IMR-90 (cell line): ENCODE results near the gene BCKDK. TPM values are rescaled to one million over a fixed set of nuclear protein-coding genes. Genes with fewer than 3 reads are reported as not detected.
"Not testable (repeated sequence)": the region's sequence is repeated elsewhere in the genome, so short reads cannot be mapped to it uniquely, and the experiment has no call there.

Experiments
- ATAC-seq: fragments of 200-7000 bp; cut with Tn5 transposase; 2 replicates; pipeline ENCODE4 v1.9.1; 2020; ENCODE audit warnings: low read depth, mild to moderate bottlenecking, moderate library complexity
- BruUV-seq: library from RNA; stranded (reverse); fragments of 400-500 nt; replicated peaks from 2 replicates; lab custom pipeline; 2021; lab: Mats Ljungman, UMichigan
- CTCF ChIA-PET: fragments of 300-600 bp; formaldehyde crosslinking; extraction: SDS; loops from one replicate; lab custom pipeline; 2021; ENCODE audit warnings: antibody characterized with exemption; lab: Yijun Ruan, JAX
- POLR2A ChIA-PET: fragments of 300-600 bp; sonication (Branson Sonifier 250); formaldehyde crosslinking; loops from one replicate; lab custom pipeline; 2022; ENCODE audit warnings: antibody characterized with exemption; ENCODE audit not compliant: unreplicated experiment; lab: Charles Lee
- DNase-seq: peaks from one replicate; pipeline ENCODE4 v3.0.0; 2013
- H2AFZ ChIP-seq: replicated peaks from 2 replicates; pipeline ENCODE3; 2013; ENCODE audit warnings: low read length, mild to moderate bottlenecking; ENCODE audit not compliant: poor library complexity
- H2AK5ac ChIP-seq: 2 replicates; pipeline ENCODE4 v1.6.1; 2013; ENCODE audit warnings: low read depth, low read length, inconsistent platforms
- H2AK9ac ChIP-seq: replicated peaks from 2 replicates; pipeline ENCODE3; 2013; ENCODE audit warnings: mild to moderate bottlenecking, low read depth, low read length, moderate library complexity; ENCODE audit not compliant: poor library complexity
- H2BK120ac ChIP-seq: 2 replicates; pipeline ENCODE4 v1.6.1; 2013; ENCODE audit warnings: low read depth, low read length, inconsistent platforms
- H2BK15ac ChIP-seq: 3 replicates; pipeline ENCODE4 v1.6.1; 2013; ENCODE audit warnings: low read depth, low read length, inconsistent platforms
- H2BK20ac ChIP-seq: 2 replicates; pipeline ENCODE4 v1.6.1; 2013; ENCODE audit warnings: low read depth, mild to moderate bottlenecking, inconsistent platforms, low read length, moderate library complexity
- H2BK5ac ChIP-seq: 2 replicates; pipeline ENCODE4 v1.6.1; 2013; ENCODE audit warnings: mild to moderate bottlenecking, low read depth, low read length, inconsistent platforms; ENCODE audit not compliant: poor library complexity, severe bottlenecking
- H3K14ac ChIP-seq: replicated peaks from 2 replicates; pipeline ENCODE4 v1.6.1; 2013; ENCODE audit warnings: low read depth, low read length, inconsistent platforms
- H3K18ac ChIP-seq: 2 replicates; pipeline ENCODE4 v1.6.1; 2013; ENCODE audit warnings: low read depth, low read length, control low read depth
- H3K23ac ChIP-seq: 2 replicates; pipeline ENCODE4 v1.6.1; 2013; ENCODE audit warnings: low read depth, low read length, inconsistent platforms
- H3K27ac ChIP-seq: 2 replicates; pipeline ENCODE4 v1.5.1; 2013; ENCODE audit warnings: mild to moderate bottlenecking, control low read depth, low read length; ENCODE audit not compliant: insufficient read depth
- H3K27me3 ChIP-seq: 2 replicates; pipeline ENCODE4 v1.6.1; 2013; ENCODE audit warnings: low read length; ENCODE audit not compliant: control insufficient read depth, insufficient read depth
- H3K36me3 ChIP-seq: 2 replicates; pipeline ENCODE4 v1.6.1; 2013; ENCODE audit warnings: low read length, mixed read lengths; ENCODE audit not compliant: control insufficient read depth, insufficient read depth
- H3K4ac ChIP-seq: 2 replicates; pipeline ENCODE4 v1.6.1; 2013; ENCODE audit warnings: low read depth, low read length, inconsistent platforms
- H3K4me1 ChIP-seq: 2 replicates; pipeline ENCODE4 v1.6.1; 2013; ENCODE audit warnings: low read length, mixed read lengths; ENCODE audit not compliant: control insufficient read depth, insufficient read depth
- H3K4me2 ChIP-seq: 2 replicates; pipeline ENCODE4 v1.6.1; 2013; ENCODE audit warnings: low read depth, mild to moderate bottlenecking, control low read depth, low read length, moderate library complexity
- H3K4me3 ChIP-seq: 2 replicates; pipeline ENCODE4 v1.5.1; 2013; ENCODE audit warnings: low read depth, mild to moderate bottlenecking, control low read depth, low read length, moderate library complexity; ENCODE audit not compliant: insufficient read depth
- H3K56ac ChIP-seq: 2 replicates; pipeline ENCODE4 v1.6.1; 2013; ENCODE audit warnings: low read length, inconsistent platforms; ENCODE audit not compliant: insufficient read depth; ENCODE audit errors: extremely low read depth
- H3K79me1 ChIP-seq, 2 experiments: 2 replicates each; pipeline ENCODE4 v1.6.1; 2013; ENCODE audit warnings: low read length in 2 of 2, inconsistent platforms in 1 of 2, low read depth in 1 of 2
- H3K9ac ChIP-seq: 2 replicates; pipeline ENCODE4 v1.6.1; 2013; ENCODE audit warnings: low read depth, low read length, control low read depth
- H3K9me1 ChIP-seq: 2 replicates; pipeline ENCODE4 v1.6.1; 2013; ENCODE audit warnings: low read length, inconsistent platforms; ENCODE audit not compliant: insufficient read depth
- H3K9me3 ChIP-seq: 2 replicates; pipeline ENCODE4 v1.6.1; 2013; ENCODE audit warnings: low read length; ENCODE audit not compliant: control insufficient read depth, insufficient read depth
- H4K20me1 ChIP-seq: 2 replicates; pipeline ENCODE4 v1.6.1; 2013; ENCODE audit warnings: low read length, inconsistent platforms; ENCODE audit not compliant: insufficient read depth
- H4K5ac ChIP-seq: 2 replicates; pipeline ENCODE4 v1.6.1; 2013; ENCODE audit warnings: mild to moderate bottlenecking, low read depth, low read length, control low read depth
- H4K8ac ChIP-seq, 2 experiments: 2 replicates each; pipeline ENCODE4 v1.6.1; 2013; ENCODE audit warnings: low read depth in 2 of 2, low read length in 2 of 2, control low read depth in 1 of 2, inconsistent platforms in 1 of 2
- H4K91ac ChIP-seq: 2 replicates; pipeline ENCODE4 v1.6.1; 2013; ENCODE audit warnings: low read depth, low read length, inconsistent platforms; ENCODE audit not compliant: insufficient read depth
- NFE2L2 ChIP-seq: fragments of 150-350 bp; IDR thresholded peaks from 2 replicates; pipeline ENCODE4 v1.6.1; 2016; ENCODE audit warnings: low read depth, mild to moderate bottlenecking, low read length
- WGBS, 2 experiments: methylation state at CpG; one replicate each; pipeline versions ENCODE4 v1.1.5 to v1.1.7; 2013; ENCODE audit warnings: missing lambda C conversion rate in 2 of 2; ENCODE audit not compliant: insufficient read length in 1 of 2; ENCODE audit errors: extremely low coverage in 2 of 2; 5-methylcytosine and 5-hydroxymethylcytosine counted together
- dilution Hi-C: fragments of 300-500 bp; cut with HindIII; formaldehyde crosslinking; loops from one replicate; pipeline ENCODE4 v1.14.3; 2018; ENCODE audit warnings: low sequenced_read_pairs; ENCODE audit not compliant: unreplicated experiment
- in situ Hi-C: fragments of 300-500 bp; cut with MboI; formaldehyde crosslinking; loops from 3 replicates; pipeline ENCODE4 v1.14.3; 2019; ENCODE audit warnings: low sequenced_read_pairs, inconsistent platforms, mixed read lengths
- intact Hi-C: fragments of 100-400 bp; cut with micrococcal nuclease; formaldehyde crosslinking; loops from 2 replicates; pipeline ENCODE4 v1.10.0; 2022
- polyA plus RNA-seq, 3 experiments: library from polyadenylated mRNA; depleted of rRNA; stranded (reverse); fragments of >200 nt; gene quantifications; 2 replicates each; pipeline ENCODE4 v1.2.3, GENCODE V29; 2012; ENCODE audit warnings: low replicate concordance in 1 of 3
- total RNA-seq: library from RNA; depleted of rRNA; stranded (reverse); fragments of >200 nt; gene quantifications from 2 replicates; pipeline ENCODE4 v1.2.3, GENCODE V29; 2012
- TF ChIP-seq, protein P1 (sequence below): fragments of 150-350 bp; IDR thresholded peaks from 2 replicates; pipeline ENCODE4 v1.6.1; 2016; ENCODE audit warnings: low read depth, mild to moderate bottlenecking, low read length, moderate library complexity, borderline replicate concordance

Gene BCKDK
- total and polyA plus RNA-seq, 2 of the 4 experiments (the other 2 are of a cell fraction), result 26.0 to 79.3 TPM

DNA sequence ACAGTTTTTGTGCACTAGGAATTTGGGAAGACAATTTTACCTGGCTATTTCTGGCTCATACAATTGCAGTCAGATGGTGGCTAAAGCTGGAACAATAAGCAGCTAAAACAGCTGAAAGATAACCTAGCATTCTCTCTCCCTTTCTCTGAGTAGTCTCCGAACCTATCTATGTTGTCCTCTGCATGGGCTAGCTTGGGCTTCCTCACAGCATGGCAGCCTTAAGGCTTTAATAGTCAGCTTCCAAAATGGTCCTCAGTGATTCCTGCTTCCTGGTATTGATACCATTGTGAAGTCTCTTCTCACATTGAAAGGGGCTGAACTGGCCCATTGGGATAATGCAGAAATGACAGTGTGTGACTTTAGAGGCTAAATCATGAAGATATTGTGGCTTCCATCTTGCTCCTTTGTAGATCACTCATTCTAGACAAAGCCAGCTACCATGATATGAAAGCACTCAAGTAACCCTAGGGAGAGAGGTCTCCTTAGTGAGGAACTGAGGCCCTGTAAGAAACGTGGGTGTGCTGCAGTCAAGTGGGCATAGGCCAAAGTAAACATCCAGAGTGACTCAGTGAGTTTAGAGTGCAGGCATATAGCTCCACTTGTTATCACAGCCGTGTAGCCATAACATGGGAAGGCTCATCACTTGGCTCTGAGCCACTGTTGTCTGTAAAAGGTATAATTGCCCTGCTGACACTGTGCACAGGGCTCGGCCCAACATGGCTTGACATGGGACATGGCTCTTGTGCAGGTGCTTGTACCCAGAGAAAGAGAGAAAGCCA lies 8.1 kb upstream of the BCKDK start:
- H3K23ac ChIP-seq, result no peak overlapping the region
- H3K27ac ChIP-seq, result no peak overlapping the region
- H3K4me1 ChIP-seq, result no peaks in the 10 kb centered on the region
- ChIA-PET POLR2A (no interaction called here), CTCF (interaction anchor here (0.6 to 1.6 kb wide), 4 partner anchors 14 to 567 kb away, joined by 3 to 4 read pairs (median 4); partner anchors contain the start of gene KAT8)
- peak overlapping the region; percentile 43; the same call in 1 of the 2 replicates for H2AK5ac ChIP-seq
- no peak overlapping the region for H2BK5ac ChIP-seq
- H3K18ac ChIP-seq, result no peak overlapping the region
- no peaks in the 10 kb centered on the region for H3K27me3 ChIP-seq
- H3K79me1 ChIP-seq, result 0 out of 4 replicates have a peak, but pooled peaks cover 0 to 7% of the 10 kb centered on the region in 2 experiments
- H3K9ac ChIP-seq, result no peak overlapping the region
- DNase-seq, result peak; percentile 82
- in situ Hi-C loops, result no loop called here
- peak; percentile 16; the same call in 1 of the 2 replicates for TF ChIP-seq NFE2L2
- TF ChIP-seq, protein P1, sequence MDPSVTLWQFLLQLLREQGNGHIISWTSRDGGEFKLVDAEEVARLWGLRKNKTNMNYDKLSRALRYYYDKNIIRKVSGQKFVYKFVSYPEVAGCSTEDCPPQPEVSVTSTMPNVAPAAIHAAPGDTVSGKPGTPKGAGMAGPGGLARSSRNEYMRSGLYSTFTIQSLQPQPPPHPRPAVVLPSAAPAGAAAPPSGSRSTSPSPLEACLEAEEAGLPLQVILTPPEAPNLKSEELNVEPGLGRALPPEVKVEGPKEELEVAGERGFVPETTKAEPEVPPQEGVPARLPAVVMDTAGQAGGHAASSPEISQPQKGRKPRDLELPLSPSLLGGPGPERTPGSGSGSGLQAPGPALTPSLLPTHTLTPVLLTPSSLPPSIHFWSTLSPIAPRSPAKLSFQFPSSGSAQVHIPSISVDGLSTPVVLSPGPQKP, result no peak
- H2AFZ ChIP-seq, result peak overlapping the region; percentile 4
- H3K9me3 ChIP-seq, result peaks cover 4% of the 10 kb centered on the region
- H3K14ac ChIP-seq, result no peak overlapping the region
- BruUV-seq, result no TSS peak
- dilution Hi-C loops, result no loop called here
- no peak overlapping the region for H2AK9ac ChIP-seq
- no peak overlapping the region for H2BK15ac ChIP-seq
- H3K4ac ChIP-seq, result no peak overlapping the region
- H3K9me1 ChIP-seq, result peaks cover 8% of the 10 kb centered on the region; the same call in 1 of the 2 replicates
- no peak overlapping the region for H4K5ac ChIP-seq
- H2BK20ac ChIP-seq, result peak overlapping the region; percentile 1
- WGBS, 2 experiments, result 33% methylated on average over 2 of the region's 4 CpGs; no CpG with 5 or more reads in 1 of the 2 experiments
- ATAC-seq, result peak; percentile 60
- H3K4me3 ChIP-seq, result no peak overlapping the region
- H2BK120ac ChIP-seq, result no peak overlapping the region
- no peak overlapping the region for H4K91ac ChIP-seq
- intact Hi-C loops, result no loop called here
- no peak overlapping the region for H3K56ac ChIP-seq
- no peaks in the 10 kb centered on the region for H3K36me3 ChIP-seq
- no peak overlapping the region for H4K8ac ChIP-seq
- H3K4me2 ChIP-seq, result no peak overlapping the region
- no peaks in the 10 kb centered on the region for H4K20me1 ChIP-seq

DNA sequence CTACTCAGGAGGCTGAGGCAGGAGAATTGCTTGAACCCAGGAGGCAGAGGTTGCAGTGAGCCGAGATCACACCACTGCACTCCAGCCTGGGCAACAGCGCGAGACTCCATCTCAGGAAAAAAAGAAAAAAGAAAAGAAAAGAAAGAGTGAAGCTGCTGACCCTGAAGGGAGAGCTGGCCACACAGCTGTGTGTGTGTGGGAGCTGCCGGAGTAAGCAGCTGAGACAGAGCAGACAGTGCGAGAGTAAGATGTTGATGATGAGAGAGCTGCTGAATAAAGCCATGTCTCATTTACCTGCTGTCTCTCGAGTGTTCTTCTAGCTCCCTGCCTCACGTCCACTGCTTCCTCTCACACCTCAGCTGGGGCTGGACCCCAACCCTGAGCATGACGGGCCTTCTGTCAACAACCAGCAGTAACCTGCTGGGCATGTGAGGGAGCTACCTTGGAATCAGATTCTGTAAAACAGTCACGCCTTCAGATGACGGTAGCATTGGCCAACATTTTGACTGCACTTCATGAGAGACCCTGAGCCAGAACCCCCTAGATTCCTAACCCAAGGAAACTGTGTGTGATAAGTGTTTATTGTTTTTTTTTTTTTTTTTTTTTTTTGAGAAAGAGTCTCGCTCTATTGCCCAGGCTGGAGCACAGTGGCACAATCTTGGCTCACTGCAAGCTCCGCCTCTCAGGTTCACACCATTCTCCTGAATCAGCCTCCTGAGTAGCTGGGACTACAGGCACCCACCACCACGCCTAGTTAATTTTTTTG lies 7.1 kb upstream of the BCKDK start:
- intact Hi-C loops, H3K56ac ChIP-seq, BruUV-seq, H4K5ac ChIP-seq, H3K4me1 ChIP-seq, H2BK120ac ChIP-seq, H3K79me1 ChIP-seq, H3K36me3 ChIP-seq, H3K4me3 ChIP-seq, H3K27me3 ChIP-seq, H4K91ac ChIP-seq, H3K9ac ChIP-seq, dilution Hi-C loops, H4K8ac ChIP-seq, ATAC-seq, H2AK9ac ChIP-seq, H3K4ac ChIP-seq, in situ Hi-C loops, H3K9me1 ChIP-seq, H3K23ac ChIP-seq, H3K18ac ChIP-seq, H2BK5ac ChIP-seq, H4K20me1 ChIP-seq, H2BK15ac ChIP-seq, DNase-seq, H3K4me2 ChIP-seq, H3K14ac ChIP-seq, H3K9me3 ChIP-seq, H3K27ac ChIP-seq: not testable (repeated sequence)
- POLR2A ChIA-PET, result interaction anchor here (0.8 kb wide), 1 partner anchor 16 kb away, joined by 3 read pairs; the partner anchor contains the start of gene KAT8
- Histone ChIP-seq H2AFZ (peak overlapping the region; percentile 80), H2AK5ac (0 out of 2 replicates have a peak overlapping the region, but pooled peaks have one; percentile 8), H2BK20ac (peak overlapping the region; percentile 5; the same call in 1 of the 2 replicates)
- CTCF ChIA-PET, result interaction anchor here (1.4 to 1.6 kb wide), 3 partner anchors 15 to 41 kb away, joined by 3 to 4 read pairs (median 4); partner anchors contain the start of gene KAT8
- 100% methylated on average over 3 of the region's 13 CpGs; no CpG with 5 or more reads in 1 of the 2 experiments for WGBS, 2 experiments
